GM21717 (cell line): ENCODE data around the gene CYP4B1.
"Not testable (repeated sequence)": the region's sequence is repeated elsewhere in the genome, so short reads cannot be mapped to it uniquely, and the experiment has no call there.

Experiments used
- ATAC-seq: cut with Tn5 transposase; IDR thresholded peaks from one replicate; pipeline ENCODE4 v1.9.1; 2021; ENCODE audit warnings: mild to moderate bottlenecking, moderate library complexity; ENCODE audit not compliant: unreplicated experiment

Gene CYP4B1

DNA sequence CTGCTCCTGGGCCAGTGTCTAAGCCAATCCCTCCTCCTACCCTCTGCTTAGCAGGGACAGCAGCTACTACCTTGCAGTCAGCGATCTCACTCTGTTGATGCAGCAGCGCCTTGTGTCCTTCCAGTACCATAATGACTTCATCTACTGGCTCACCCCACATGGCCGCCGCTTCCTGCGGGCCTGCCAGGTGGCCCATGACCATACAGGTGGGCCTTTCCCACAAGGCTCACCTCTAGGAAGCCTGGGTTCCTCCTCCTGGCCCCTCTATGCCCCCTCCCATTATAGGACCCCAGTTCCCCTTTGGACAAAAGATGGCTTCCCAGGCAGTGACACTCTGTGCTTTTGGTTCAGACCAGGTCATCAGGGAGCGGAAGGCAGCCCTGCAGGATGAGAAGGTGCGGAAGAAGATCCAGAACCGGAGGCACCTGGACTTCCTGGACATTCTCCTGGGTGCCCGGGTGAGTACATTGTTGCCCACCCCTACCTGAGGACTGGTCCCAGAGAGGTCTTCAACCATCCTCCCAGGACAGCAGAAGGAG lies 15.1 kb downstream of the CYP4B1 start:
- ATAC-seq = no peak

DNA sequence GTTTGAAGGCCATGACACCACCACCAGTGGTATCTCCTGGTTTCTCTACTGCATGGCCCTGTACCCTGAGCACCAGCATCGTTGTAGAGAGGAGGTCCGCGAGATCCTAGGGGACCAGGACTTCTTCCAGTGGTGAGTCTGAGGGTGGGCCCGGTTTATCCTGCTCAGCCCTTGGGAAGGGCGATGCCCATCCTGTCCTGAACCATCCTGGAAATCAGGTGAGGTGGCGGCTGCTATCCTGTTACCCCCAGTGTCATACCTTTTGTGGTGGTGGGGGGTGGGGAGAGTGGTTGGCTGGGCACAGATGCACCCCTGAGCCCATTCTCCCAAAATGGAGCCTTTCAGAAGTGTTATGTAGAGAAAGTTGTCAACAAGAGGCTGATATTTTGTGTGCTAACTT lies 16.3 kb downstream of the CYP4B1 start:
- no peak for ATAC-seq

DNA sequence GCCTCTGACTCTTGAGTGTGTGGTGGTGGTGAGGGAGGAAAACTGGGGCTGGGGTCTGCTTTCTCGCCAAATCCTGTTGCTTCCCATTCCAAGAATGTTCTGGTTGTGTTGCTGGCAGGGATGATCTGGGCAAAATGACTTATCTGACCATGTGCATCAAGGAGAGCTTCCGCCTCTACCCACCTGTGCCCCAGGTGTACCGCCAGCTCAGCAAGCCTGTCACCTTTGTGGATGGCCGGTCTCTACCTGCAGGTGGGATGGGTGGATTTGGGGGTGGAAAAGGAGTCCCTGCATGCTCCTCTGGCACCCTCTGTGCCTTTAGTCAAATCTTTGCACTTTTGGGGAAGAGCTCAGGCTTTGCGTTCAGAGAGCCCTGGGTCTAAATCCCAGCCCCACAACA lies 18.1 kb downstream of the CYP4B1 start:
- ATAC-seq = no peak

DNA sequence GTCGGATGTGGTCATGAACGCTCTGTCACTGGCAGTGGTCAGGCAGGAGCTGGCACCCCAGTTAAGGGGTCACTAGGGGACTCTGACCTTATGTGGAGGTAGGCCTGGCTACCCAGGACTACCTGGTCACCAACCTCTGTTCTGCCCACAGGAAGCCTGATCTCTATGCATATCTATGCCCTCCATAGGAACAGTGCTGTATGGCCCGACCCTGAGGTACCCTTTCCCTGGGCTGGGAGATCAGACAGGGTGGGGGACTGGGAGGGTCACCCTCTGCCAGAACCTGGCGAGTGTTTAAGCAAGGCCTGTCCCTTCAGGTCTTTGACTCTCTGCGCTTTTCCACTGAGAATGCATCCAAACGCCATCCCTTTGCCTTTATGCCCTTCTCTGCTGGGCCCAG lies 19.0 kb downstream of the CYP4B1 start:
- ATAC-seq = no peak

DNA sequence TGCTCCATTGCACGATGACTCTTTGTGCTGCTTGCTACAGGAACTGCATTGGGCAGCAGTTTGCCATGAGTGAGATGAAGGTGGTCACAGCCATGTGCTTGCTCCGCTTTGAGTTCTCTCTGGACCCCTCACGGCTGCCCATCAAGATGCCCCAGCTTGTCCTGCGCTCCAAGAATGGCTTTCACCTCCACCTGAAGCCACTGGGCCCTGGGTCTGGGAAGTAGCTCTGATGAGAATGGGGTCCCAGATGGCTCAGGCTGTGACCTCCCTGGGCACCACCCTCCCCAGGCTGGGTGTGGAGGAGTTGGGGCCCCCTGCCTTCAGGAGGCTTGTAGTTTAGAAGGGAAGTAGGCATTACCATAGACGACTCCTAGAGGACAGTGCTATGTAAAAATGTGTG lies 19.7 kb downstream of the CYP4B1 start:
- ATAC-seq = no peak

DNA sequence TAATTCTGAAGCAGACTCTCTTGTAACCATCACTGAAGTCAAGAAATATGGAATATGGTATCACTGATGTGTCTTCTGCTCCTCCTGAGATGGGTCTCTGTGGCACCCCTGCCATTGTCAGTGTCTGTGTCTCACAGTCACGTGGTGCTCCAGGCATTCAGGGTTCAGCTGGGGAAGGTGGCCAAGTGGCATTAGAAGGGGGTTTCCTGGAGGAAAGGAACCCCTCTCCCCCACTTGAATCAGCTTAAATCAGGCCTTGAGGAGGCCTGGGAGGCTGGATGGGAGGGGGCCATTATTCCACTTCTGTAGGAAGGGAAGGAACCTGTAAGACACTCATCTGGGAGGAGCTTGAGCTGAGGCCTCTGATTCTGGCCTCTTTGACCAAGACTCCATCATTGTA lies 20.5 kb downstream of the CYP4B1 start:
- ATAC-seq = no peak

DNA sequence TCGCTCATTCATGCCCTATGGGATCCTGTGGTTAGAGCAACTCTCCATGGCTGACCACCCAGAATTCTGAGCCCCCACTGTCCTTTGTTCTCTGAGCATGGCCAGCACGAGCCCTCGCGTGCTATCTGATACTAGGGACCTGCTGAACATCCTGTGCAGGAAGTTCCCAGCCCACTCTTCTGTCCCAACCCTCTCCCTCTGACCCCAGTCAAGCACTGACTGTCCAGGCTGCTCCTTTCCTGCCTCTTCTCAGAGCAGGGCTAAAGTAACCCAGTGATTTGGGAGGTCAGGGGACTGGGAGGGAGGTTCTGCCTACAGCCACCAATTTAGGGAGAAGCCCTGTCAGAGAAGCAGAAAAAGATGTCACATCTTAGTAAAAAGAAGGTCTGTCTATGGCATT lies 21.2 kb downstream of the CYP4B1 start:
- no peak for ATAC-seq

DNA sequence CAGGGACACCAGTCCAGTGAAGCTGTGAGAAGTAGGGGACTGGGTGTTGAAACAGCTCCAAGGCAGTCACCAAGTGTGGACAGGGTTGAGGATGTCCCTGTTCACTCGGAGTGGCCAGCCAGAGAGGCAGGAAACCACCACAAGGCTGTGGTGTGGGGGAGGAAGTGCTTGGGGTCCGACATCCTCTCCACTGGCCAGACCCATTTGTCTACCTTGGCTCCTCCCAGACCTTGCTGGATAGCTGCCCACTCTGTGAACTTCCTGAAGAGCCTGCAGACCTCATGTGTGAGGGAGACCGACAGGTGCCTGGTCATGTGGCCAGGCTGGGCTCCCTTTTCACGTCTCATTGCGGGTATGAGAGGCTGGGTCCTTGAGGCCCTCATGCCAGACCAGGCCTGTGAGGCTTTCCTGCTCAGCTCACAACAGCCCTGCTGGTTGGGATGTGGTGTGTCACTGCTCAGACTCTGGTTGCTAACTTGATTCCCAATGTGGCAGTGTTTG lies 21.8 kb downstream of the CYP4B1 start:
- ATAC-seq = no peak

DNA sequence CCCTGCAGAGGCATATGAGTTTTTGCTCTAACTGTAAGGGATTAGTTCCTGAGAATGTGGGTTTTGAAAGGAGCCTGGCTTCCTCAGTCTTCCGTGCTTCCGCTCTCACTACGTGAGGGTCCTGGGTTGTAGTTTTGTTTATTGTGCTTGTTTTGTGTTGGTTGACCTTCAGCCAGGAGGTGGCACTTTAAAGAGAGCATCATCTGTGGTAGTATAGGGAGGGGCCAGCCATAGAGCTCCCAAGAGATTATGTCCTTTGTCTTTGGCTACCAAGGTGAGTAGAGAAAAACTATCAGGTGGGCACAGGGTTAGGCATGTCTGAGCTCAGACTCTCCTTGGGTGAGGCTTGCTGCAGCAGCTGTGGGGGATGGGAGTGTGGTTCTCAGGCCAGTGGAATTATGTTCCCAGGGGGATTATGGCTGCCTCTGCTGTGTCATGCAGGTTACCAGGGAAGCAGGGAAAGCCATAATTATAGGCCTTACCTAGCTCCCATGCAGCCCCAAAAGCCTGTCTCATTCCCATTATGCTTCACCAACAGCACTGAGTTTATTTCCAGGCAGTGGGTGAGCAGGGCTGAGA lies 23.5 kb downstream of the CYP4B1 start:
- no peak for ATAC-seq

DNA sequence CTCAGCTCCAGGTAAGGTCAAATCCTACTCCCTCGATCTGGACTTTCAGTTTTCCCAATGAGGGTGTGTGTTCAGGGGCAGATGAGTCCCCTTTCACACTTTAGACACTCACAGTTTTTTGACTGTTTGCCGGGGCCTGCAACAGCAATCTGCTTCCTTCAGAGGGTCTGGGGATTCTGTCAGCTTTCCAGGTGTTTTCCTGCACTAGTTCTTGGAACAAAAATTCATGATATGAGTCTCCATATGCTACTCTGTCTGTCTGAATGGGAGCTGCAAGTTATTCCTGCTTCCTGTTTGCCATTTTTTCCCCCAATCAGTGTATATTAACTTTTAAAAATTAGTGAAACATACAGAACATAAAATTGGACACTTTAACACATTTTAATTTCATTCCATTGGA lies 24.3 kb downstream of the CYP4B1 start:
- ATAC-seq = no peak

DNA sequence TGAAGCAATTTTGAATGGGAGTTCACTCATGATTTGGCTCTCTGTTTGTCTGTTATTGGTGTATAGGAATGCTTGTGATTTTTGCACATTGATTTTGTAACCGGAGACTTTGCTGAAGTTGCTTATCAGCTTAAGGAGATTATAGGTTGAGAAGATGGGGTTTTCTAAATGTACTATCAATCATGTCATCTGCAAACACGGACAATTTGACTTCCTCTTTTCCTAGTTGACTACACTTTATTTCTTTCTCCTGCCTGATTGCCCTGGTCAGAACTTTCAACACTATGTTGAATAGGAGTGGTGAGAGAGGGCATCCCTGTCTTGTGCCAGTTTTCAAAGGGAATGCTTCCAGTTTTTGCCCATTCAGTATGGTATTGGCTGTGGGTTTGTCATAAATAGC lies 28.0 kb downstream of the CYP4B1 start:
- ATAC-seq = not testable (repeated sequence)

DNA sequence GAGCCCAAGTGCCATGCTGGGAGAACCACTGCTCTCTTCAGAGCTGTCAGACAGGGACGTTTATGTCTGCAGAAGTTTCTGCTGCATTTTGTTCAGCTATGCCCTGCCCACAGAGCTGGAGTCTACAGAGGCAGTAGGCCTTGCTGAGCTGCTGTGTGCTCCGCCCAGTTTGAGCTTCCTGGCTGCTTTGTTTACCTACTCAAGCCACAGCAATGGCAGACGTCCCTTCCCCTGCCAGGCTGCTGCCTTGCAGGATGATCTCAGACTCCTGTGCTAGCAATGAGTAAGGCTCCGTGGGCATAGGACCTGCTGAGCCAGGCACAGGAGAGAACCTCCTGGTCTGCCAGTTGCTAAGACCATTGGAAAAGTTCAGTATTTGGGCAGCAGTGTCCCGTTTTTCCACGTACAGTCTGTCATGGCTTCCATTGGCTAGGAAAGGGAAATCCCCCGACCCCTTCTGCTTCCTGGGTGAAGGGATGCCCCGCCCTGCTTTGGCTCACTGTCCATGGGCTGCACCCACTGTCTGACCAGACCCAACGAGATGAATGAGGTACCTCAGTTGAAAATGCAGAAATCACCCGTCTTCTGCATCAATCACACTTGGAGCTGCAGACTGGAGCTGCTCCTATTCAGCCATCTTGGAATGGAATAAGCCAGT lies 31.9 kb downstream of the CYP4B1 start:
- no peak for ATAC-seq

DNA sequence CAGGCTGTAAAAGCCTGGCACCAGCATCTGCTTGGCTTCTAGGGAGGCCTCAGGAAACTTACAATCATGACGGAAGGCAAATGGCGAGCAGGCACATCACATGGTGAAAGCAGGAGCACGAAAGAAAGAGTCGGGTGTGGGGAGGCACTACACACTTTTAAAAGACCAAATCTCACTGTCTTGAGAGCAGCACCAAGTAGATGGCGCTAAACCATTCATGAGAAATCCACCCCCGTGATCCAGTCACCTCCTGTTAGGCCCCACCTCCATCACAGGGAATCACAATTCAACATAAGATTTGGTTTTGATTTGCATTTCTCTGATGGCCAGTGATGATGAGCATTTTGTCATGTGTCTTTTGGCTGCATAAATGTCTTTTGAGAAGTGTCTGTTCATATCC lies 36.6 kb downstream of the CYP4B1 start:
- ATAC-seq = not testable (repeated sequence)

DNA sequence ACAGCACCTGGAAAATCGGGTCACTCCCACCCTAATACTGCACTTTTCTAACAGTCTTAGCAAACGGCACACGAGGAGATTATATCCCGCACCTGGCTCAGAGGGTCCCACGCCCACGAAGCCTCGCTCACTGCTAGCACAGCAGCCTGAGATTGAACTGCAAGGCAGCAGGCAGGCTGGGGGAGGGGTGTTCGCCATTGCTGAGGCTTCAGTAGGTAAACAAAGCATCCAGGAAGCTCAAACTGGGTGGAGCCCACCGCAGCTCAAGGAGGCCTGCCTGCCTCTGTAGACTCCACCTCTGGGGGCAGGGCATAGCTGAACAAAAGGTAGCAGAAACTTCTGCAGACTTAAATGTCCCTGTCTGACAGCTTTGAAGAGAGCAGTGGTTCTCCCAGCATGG lies 47.5 kb downstream of the CYP4B1 start:
- not testable (repeated sequence) for ATAC-seq

DNA sequence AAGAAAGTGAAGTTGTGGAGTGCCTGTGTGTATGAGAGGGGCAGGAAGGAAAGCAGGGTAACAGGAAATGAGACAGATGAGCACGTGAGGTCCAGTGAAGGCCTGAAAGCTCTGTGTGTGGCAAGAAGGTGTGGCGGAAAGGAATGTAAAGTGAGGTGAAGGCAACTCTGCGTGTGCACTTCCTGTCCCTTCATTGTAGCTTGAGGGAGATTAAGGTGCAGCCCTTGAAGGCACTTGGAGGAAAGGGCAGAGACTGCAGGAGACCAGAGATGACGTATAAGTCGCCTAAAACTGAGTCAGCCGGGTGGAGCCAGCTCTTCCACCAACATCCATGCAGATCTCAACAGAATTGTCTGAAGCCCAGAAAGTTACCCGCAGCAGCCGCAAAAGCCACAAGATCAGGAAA lies 58.8 kb downstream of the CYP4B1 start:
- not testable (repeated sequence) for ATAC-seq

DNA sequence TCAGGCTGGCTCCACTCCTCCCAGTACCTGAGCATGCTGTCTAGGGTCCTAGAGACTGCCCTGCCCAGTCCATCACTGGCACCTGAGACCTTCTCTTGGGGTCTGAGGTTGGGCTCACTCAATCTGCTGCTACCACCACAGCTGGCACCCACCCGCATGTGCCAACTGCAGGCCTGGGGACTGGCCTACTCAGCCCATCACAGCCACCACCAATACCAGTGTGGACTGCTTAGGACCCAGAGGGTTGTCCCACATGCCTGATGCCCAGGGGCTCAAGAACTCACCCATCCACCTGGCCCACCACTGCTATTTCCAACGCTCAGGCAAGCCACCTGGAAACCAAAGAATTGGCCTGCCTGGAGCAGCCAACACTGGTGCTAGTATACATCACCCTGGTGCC lies 63.5 kb downstream of the CYP4B1 start:
- no peak for ATAC-seq
